Stimulated activated naive CD4-positive, alpha-beta T cell (primary cell): ENCODE data around the gene RPS6KB2.
"Not testable (repeated sequence)": the region's sequence is repeated elsewhere in the genome, so short reads cannot be mapped to it uniquely, and the experiment has no call there.

ENCODE experiments used
- DNase-seq, 6 experiments: peaks; one replicate each; lab custom pipeline; 2025; lab: John Stamatoyannopoulos, UW

Gene RPS6KB2

GRCh38 chr11:67410984-67411784, 17.1 kb upstream of the RPS6KB2 start:
- DNase-seq: no peak

- DNase-seq: no peak
Measured at GRCh38 chr11:67411785-67412152, 16.5 kb upstream of the RPS6KB2 start.

- DNase-seq: no peak
Measured at GRCh38 chr11:67412495-67413179, 15.7 kb upstream of the RPS6KB2 start.

- DNase-seq: no peak
Measured at GRCh38 chr11:67413266-67413849, 14.9 kb upstream of the RPS6KB2 start.

- no peak for DNase-seq
Measured at GRCh38 chr11:67415501-67416304, 12.6 kb upstream of the RPS6KB2 start, which contains the start of gene CARNS1. Gene CARNS1 (plus strand): TSS chr11:67415678. CDS start chr11:67416200, 522 bp downstream.

- DNase-seq: peak; percentile 79 to 91 (median 89)
Measured at GRCh38 chr11:67416416-67417335, 11.6 kb upstream of the RPS6KB2 start.

GRCh38 chr11:67417425-67417824, 10.9 kb upstream of the RPS6KB2 start:
- no peak for DNase-seq

GRCh38 chr11:67418476-67419281, 9.6 kb upstream of the RPS6KB2 start:
- peak; percentile 34 to 66 (median 46) for DNase-seq

- DNase-seq: no peak
Measured at GRCh38 chr11:67419325-67420049, 8.8 kb upstream of the RPS6KB2 start.

GRCh38 chr11:67420147-67420645, 8.1 kb upstream of the RPS6KB2 start:
- no peak for DNase-seq

GRCh38 chr11:67420646-67421429, 7.5 kb upstream of the RPS6KB2 start:
- peak; percentile 94 to 99 (median 98) for DNase-seq

GRCh38 chr11:67421430-67422031, 6.8 kb upstream of the RPS6KB2 start:
- DNase-seq: no peak

GRCh38 chr11:67422891-67423290, 5.4 kb upstream of the RPS6KB2 start:
- DNase-seq: no peak

GRCh38 chr11:67423466-67423865, 4.8 kb upstream of the RPS6KB2 start:
- no peak for DNase-seq

GRCh38 chr11:67423891-67424613, 4.2 kb upstream of the RPS6KB2 start:
- DNase-seq: no peak

GRCh38 chr11:67427364-67427859, 882 bp upstream of the RPS6KB2 start:
- not testable (repeated sequence) for DNase-seq

- DNase-seq: no peak
Measured at GRCh38 chr11:67429038-67429668, 859 bp downstream of the RPS6KB2 start.
